ENCODE results near the gene GIT2.
A peak's percentile ranks its signal among the peaks of the same experiment; 100 is the strongest.

The GIT2 gene

GRCh38 chr12:109968032-109968420, 28.1 kb downstream of the GIT2 start:
- Histone ChIP-seq H3K9me2 (replicated peaks; ENCODE audit: insufficient read depth, low read length) (no peaks in the 10 kb centered on the region), H3K4me2 (ENCODE audit: low read depth, low read length) (no peak overlapping the region), H3K4me1 (ENCODE audit: low read length) (no peaks in the 10 kb centered on the region), H3K27ac (ENCODE audit: low read length) (no peak overlapping the region), H3K4me3 (ENCODE audit: low read length) (no peak overlapping the region), H3F3A (ENCODE audit: insufficient read depth, low read length) (no peaks in the 10 kb centered on the region), H2AFZ (ENCODE audit: low read length) (no peak overlapping the region), H3K9me3 (replicated peaks; ENCODE audit: insufficient read depth, low read length) (no peaks in the 10 kb centered on the region), H3K79me2 (ENCODE audit: low read length) (no peaks in the 10 kb centered on the region), H3K36me3 (replicated peaks; ENCODE audit: insufficient read depth, low read length) (no peaks in the 10 kb centered on the region; the same call in 1 of the 2 replicates), H3K27me3 (replicated peaks; ENCODE audit: insufficient read depth, low read length) (no peaks in the 10 kb centered on the region), H4K20me1 (ENCODE audit: insufficient read depth, low read length) (no peaks in the 10 kb centered on the region), H3K9ac (ENCODE audit: low read length) (no peak overlapping the region)
- DNase-seq = peak; percentile 20
- TF ChIP-seq EZH2 (optimal IDR thresholded peaks at IDR 0.05; ENCODE audit: low read depth, low read length) (no peak), EZH2phosphoT487 (IDR thresholded peaks at IDR 0.05; ENCODE audit: low read length) (no peak)
- TF ChIP-seq, protein P1, sequence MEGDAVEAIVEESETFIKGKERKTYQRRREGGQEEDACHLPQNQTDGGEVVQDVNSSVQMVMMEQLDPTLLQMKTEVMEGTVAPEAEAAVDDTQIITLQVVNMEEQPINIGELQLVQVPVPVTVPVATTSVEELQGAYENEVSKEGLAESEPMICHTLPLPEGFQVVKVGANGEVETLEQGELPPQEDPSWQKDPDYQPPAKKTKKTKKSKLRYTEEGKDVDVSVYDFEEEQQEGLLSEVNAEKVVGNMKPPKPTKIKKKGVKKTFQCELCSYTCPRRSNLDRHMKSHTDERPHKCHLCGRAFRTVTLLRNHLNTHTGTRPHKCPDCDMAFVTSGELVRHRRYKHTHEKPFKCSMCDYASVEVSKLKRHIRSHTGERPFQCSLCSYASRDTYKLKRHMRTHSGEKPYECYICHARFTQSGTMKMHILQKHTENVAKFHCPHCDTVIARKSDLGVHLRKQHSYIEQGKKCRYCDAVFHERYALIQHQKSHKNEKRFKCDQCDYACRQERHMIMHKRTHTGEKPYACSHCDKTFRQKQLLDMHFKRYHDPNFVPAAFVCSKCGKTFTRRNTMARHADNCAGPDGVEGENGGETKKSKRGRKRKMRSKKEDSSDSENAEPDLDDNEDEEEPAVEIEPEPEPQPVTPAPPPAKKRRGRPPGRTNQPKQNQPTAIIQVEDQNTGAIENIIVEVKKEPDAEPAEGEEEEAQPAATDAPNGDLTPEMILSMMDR (IDR thresholded peaks at IDR 0.05; ENCODE audit: low read length) = no peak

DNA sequence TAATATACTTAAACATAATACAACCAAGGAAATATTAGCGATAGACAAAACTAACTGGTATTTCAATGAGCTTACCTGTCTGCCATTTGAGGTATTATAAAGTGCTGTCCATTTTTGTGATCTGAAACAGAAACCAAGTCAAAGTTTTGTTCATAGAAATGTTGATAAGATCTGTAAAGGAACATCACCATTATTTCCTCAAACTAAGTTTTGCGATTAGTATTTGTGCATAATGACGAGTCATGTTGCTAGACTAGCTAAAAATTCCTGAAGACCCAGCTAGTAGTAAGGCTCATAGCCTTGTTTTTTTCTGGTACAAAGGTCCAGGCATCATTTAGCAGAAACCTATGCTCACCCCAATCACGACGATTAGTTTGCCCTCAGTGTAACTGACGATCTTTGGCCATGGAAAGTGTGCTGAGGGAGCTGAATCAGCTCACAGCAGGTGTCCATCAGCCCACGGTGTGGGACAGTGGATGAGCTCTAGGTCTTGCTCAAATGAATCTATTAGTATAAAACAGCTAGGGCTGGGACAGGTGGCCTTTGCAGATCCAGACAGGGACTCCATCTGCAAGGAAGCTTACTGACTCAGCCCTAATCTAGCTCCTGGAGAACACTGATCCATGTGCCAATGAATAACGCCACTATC, 28.7 kb downstream of the GIT2 start:
- DNase-seq = no peak
- Histone ChIP-seq H3K27ac (ENCODE audit: low read length) (no peak overlapping the region), H3K9ac (ENCODE audit: low read length) (no peak overlapping the region), H3F3A (ENCODE audit: insufficient read depth, low read length) (no peaks in the 10 kb centered on the region), H2AFZ (ENCODE audit: low read length) (no peak overlapping the region), H3K4me2 (ENCODE audit: low read depth, low read length) (no peak overlapping the region), H3K79me2 (ENCODE audit: low read length) (no peaks in the 10 kb centered on the region), H3K4me3 (ENCODE audit: low read length) (no peak overlapping the region), H4K20me1 (ENCODE audit: insufficient read depth, low read length) (no peaks in the 10 kb centered on the region), H3K27me3 (replicated peaks; ENCODE audit: insufficient read depth, low read length) (no peaks in the 10 kb centered on the region), H3K9me3 (replicated peaks; ENCODE audit: insufficient read depth, low read length) (no peaks in the 10 kb centered on the region), H3K9me2 (replicated peaks; ENCODE audit: insufficient read depth, low read length) (no peaks in the 10 kb centered on the region), H3K4me1 (ENCODE audit: low read length) (no peaks in the 10 kb centered on the region), H3K36me3 (replicated peaks; ENCODE audit: insufficient read depth, low read length) (no peaks in the 10 kb centered on the region; the same call in 1 of the 2 replicates)
- TF ChIP-seq, protein P1 (IDR thresholded peaks at IDR 0.05; ENCODE audit: low read length) = no peak
- TF ChIP-seq EZH2phosphoT487 (IDR thresholded peaks at IDR 0.05; ENCODE audit: low read length) (no peak), EZH2 (optimal IDR thresholded peaks at IDR 0.05; ENCODE audit: low read depth, low read length) (no peak)

DNA sequence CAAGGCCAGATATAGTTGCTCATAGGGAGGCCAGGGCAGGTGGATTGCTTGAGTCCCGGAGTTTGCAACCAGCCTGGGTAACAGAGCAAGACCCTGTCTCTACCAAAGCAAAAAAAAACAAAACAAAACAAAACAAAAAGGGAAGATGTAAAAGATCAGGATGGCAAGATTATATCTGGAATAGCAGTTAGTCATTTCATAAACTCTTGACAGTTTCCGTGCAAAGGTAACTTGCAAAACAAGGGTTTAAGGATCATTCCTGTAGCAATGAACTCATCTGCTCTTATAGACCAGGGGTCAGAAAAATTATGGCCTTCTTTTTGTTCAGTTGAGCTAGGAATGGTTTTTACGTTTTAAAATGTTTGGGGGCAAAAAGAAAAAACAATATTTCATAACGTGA, 29.6 kb downstream of the GIT2 start:
- Histone ChIP-seq H3K4me1 (ENCODE audit: low read length) (no peaks in the 10 kb centered on the region), H4K20me1 (ENCODE audit: insufficient read depth, low read length) (no peaks in the 10 kb centered on the region), H3K79me2 (ENCODE audit: low read length) (no peaks in the 10 kb centered on the region), H3K27ac (ENCODE audit: low read length) (no peak overlapping the region), H3K9me3 (replicated peaks; ENCODE audit: insufficient read depth, low read length) (no peaks in the 10 kb centered on the region), H3K9me2 (replicated peaks; ENCODE audit: insufficient read depth, low read length) (no peaks in the 10 kb centered on the region), H3K4me2 (ENCODE audit: low read depth, low read length) (no peak overlapping the region), H3F3A (ENCODE audit: insufficient read depth, low read length) (no peaks in the 10 kb centered on the region), H3K36me3 (replicated peaks; ENCODE audit: insufficient read depth, low read length) (no peaks in the 10 kb centered on the region; the same call in 1 of the 2 replicates), H3K9ac (ENCODE audit: low read length) (no peak overlapping the region), H3K4me3 (ENCODE audit: low read length) (no peak overlapping the region), H2AFZ (ENCODE audit: low read length) (no peak overlapping the region), H3K27me3 (replicated peaks; ENCODE audit: insufficient read depth, low read length) (no peaks in the 10 kb centered on the region)
- DNase-seq = no peak
- TF ChIP-seq EZH2phosphoT487 (IDR thresholded peaks at IDR 0.05; ENCODE audit: low read length) (no peak), EZH2 (optimal IDR thresholded peaks at IDR 0.05; ENCODE audit: low read depth, low read length) (no peak)
- TF ChIP-seq, protein P1 (IDR thresholded peaks at IDR 0.05; ENCODE audit: low read length) = no peak

All from MM.1S (cell line).